DMS 273 treated with DMSO at 0.1 percent for 48 hours (cell line): ENCODE data around the gene ZMYND8.
"Not testable (repeated sequence)": the region's sequence is repeated elsewhere in the genome, so short reads cannot be mapped to it uniquely, and the experiment has no call there.

ENCODE experiments used
- DNase-seq: peaks from one replicate; lab custom pipeline; 2025; lab: John Stamatoyannopoulos, UW

ZMYND8 gene

DNA sequence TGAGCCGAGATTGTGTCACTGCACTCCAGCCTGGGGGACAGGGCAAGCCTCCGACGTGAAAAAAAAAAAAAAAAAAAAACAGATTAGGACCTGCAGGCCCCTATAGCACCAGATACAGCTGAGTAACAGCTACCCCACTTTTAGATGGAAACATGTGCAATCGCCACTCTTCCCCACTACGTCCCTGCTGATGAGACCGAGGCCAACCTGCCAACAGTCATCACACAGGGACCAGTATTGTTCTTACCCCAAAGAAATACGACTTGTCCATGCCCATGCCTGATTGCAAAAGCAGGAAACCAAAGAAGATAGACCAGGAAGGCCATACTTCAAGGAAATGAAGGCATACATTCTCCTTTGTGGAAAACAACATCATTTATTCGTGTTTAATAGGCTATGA lies 45.8 kb downstream of the ZMYND8 start:
- DNase-seq, result no peak

DNA sequence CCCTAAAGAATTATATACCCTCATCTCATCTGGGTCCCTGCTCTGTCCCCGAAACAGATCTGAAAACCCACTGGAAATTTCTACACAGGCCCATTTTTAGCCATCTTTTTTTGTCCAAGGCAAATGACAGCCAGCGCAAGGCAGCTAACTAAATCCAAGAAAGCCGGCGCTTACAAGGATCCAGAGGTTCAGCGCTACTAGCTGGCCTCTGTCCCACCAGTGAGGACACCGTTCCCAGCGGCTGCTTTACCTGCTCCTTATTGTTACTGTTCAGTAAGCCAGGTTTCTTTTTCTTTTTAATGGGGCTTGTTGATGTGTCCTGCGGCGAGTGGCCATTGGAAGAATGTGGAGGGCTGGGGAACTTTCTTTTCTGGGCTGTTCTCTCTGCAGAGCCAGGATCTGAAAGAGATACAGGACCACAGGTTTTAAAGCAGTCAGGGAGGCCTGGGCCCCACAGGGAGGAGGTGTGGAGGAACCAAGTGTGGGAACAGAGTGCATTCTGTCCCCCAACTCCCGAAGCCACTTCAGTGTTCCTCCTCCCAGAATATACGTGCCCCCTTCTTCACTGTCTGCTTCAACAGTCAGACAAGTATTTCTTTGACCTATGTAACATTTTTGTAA lies 46.6 kb downstream of the ZMYND8 start:
- no peak for DNase-seq

DNA sequence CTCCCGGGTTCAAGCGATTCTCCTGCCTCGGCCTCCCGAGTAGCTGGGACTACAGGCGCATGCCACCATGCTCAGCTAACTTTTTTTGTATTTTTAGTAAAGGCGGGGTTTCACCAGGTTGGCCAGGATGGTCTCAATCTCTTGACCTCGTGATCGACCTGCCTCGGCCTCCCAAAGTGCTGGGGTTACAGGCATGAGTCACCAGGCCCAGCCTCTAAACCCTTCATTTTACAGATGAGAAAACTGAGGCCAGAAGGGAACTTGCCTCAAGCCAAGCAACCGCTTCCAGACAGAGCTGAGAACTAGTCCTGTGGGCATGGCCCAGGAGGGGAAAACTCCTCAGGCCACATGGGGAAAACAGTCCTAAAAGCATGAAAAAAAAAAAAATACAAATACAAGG lies 47.1 kb downstream of the ZMYND8 start:
- no peak for DNase-seq

- DNase-seq, result not testable (repeated sequence)
Observed at GRCh38 chr20:47307569-47307968, 48.9 kb downstream of the ZMYND8 start.

DNA sequence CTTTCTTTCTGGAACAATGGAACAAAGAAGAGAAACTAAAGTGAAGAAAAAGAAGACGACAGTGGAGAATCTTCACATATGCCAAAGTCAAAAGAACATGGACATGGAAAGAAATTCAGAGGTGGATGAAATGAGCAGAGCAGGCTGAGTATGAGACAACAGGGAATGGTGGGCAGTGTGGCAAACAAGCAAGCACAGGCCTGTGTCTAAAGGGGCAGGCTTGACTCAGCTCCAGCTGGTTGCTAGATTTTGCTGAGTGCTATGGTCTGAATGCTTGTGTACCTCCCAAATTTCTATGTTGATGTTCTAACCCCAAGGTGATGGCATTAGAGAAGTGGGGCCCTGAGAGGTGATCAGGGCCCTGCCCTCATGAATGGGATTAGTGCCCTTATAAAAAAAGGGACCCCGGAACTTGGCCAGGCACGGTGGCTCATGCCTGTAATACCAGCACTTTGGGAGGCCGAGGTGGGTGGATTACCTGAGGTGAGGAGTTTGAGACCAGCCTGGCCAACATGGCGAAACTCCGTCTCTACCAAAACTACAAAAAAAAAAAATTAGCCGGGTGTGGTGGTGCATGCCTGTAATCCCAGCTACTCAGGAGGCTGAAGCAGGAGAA lies 49.6 kb downstream of the ZMYND8 start:
- DNase-seq, result no peak

GRCh38 chr20:47306095-47306494 lies 50.4 kb downstream of the ZMYND8 start:
- no peak for DNase-seq

- DNase-seq, result no peak
Observed at GRCh38 chr20:47305667-47306066, 50.8 kb downstream of the ZMYND8 start.

DNA sequence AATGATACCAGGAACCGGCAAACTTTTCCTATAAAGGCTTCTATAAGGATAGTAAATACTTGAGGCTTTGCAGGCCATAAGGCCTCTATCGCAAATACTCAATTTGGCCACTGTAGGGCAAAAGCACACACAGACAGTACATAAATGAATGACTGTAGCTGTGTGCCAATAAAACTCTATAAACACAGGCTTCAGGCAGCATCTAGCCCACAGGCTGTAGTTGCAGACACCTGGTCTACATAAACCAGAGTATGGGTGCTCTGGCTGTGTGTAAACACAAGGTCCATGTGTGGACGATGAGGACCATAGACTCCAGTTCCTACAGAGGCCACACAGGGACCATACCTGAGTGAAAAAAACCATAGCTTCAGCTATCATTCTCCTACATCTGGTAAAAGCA lies 52.2 kb downstream of the ZMYND8 start:
- DNase-seq, result no peak

DNA sequence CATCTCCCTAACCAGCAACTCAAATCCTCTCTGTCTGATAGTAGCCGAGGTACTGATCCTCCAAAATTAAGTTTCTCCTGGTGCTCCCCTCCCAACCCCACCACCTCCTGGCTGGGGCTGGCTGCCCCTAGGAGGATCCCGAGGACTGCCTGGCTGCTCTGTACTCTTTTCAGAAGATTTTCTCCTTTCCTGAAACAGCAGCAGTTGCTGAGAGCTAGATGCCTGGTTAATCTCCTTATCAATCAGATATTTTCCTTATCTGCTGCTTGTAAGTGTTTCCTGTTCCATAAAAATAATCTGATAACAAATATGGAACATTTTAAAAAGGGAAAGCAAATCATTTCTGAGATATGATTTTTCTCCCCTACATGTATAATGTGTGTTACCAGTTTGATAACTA lies 52.8 kb downstream of the ZMYND8 start:
- DNase-seq, result no peak

DNA sequence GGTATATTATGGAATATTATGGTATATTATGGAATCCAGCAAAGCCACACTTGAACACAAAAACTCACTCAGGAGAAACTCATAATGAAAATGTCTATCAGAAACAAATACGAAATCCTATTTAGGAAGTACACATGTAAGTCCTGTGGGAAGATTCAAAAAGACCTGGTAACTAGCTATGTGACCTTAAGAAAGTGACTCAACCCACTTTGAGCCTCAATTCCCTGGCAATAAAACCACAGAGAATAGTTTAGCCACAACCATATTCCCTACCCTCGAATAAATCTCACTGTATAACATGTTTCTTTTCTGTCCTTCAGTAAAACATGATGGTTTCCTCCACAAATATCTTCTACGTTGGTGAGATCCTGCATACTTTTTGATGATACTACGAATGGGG lies 56.4 kb downstream of the ZMYND8 start:
- DNase-seq, result no peak

DNA sequence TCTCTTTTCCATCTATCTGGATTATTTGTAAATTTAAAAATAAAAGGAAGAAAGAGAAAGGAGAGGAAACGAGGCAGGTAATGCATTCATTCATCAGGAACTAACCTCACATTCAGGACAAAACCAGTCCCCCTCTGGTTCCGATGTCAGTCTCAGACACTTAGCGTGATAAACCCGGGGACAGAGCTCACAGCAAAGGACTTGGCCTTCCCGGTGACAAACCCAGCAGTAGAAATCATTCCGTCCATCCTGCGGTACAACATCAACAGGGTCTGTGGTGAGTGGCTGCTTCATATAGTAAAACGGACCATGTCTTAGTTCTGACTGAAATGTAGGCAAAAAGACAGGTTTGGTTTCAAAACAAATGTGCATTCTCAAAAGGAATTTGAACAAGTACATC lies 57.9 kb downstream of the ZMYND8 start:
- no peak for DNase-seq

DNA sequence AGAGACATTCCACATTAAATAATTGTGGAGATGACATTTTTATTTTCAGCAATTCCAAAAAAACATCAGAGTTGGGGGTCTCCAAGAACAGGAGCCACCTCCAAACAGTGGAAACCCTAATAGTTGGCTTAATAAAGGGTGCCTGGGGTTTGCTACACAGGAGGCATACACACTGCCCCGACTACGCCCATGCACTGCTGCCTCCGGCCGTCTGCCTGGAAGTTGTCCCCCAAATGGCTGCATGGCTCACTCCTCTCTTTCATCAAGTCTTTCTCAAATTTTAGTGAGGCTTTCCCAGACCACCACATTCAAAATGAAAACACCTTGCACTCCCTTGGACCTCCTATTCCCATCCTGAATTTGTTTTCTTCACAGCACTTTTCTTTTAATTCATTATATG lies 58.8 kb downstream of the ZMYND8 start:
- DNase-seq, result no peak

GRCh38 chr20:47296950-47297349 lies 59.5 kb downstream of the ZMYND8 start:
- no peak for DNase-seq

GRCh38 chr20:47295921-47296426 lies 60.5 kb downstream of the ZMYND8 start:
- no peak for DNase-seq

GRCh38 chr20:47295129-47295813 lies 61.2 kb downstream of the ZMYND8 start:
- no peak for DNase-seq

- DNase-seq, result no peak
Observed at GRCh38 chr20:47293631-47294030, 62.9 kb downstream of the ZMYND8 start.

DNA sequence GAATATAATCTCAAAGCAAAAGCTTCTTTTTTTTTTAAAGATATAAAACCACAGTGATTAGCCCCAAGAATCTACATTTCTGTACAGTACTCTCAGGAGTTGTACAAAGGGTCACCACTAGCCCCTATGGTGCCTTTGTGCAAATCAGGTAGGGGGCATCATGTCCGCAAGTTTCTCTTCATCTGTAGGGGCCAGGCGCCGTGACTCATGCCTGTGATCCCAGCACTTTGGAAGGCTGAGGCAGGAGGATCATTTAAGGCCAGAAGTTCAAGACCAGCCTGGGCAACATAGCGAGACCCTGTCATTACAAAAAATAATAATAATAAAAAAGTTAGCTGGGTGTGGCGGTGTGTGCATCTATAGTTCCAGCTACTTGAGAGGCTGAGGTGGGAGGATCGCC lies 63.9 kb downstream of the ZMYND8 start:
- DNase-seq, result no peak

GRCh38 chr20:47290666-47291430 lies 65.7 kb downstream of the ZMYND8 start:
- no peak for DNase-seq

- DNase-seq, result no peak
Observed at GRCh38 chr20:47290008-47290407, 66.5 kb downstream of the ZMYND8 start.

DNA sequence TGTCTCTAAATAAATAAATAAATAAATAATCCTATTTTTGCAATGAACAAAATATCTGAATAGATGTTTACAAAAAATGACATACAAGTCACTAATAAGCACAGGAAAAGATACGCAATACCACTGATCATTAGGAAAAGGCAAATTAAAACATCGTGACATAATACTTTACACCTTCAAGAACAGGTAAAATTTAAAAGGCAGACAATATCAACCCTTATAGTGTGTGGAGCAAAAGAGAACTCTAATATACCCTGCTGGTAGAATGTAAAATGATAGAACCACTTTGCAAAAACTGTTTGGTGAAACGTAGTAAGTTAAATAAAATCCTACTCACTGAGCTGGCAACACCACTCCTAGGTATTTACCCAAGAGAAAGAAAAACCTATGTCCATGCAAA lies 67.4 kb downstream of the ZMYND8 start:
- DNase-seq, result no peak

- DNase-seq, result not testable (repeated sequence)
Observed at GRCh38 chr20:47288530-47288929, 68.0 kb downstream of the ZMYND8 start.

- no peak for DNase-seq
Observed at GRCh38 chr20:47287609-47288144, 68.8 kb downstream of the ZMYND8 start.
